ENCODE measurements around the gene RBM28.

RBM28 gene

DNA sequence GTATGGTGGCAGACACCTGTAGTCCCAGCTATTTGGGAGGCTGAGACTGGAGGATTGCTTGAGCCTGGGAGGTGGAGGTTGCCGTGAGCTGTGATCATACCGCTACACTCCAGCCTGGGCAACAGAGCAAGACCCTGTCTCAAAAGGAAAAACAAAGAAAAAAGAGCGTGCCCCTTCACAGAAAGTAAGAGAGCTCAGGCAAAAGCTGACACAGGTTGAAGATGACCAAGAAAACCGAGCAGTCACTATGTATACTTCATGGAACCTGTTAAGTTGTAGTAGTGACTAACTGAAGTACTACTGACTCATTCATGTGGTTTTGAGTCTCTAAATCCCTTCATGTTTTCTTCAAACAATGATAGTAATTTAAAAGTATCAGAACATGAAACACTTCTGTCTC lies 19.0 kb upstream of the RBM28 start:
- TF ChIP-seq POLR2AphosphoS5 (IDR thresholded peaks at IDR 0.05; ENCODE audit: low read depth, low read length), result no peak
- no peak for TF ChIP-seq SIN3A (IDR thresholded peaks at IDR 0.05; ENCODE audit: borderline replicate concordance, insufficient read depth, low read length)
- TF ChIP-seq FOXP2 (optimal IDR thresholded peaks at IDR 0.05; ENCODE audit: borderline replicate concordance, extremely low read depth, extremely low read length, insufficient read depth), result no peak
- TF ChIP-seq, protein P1, sequence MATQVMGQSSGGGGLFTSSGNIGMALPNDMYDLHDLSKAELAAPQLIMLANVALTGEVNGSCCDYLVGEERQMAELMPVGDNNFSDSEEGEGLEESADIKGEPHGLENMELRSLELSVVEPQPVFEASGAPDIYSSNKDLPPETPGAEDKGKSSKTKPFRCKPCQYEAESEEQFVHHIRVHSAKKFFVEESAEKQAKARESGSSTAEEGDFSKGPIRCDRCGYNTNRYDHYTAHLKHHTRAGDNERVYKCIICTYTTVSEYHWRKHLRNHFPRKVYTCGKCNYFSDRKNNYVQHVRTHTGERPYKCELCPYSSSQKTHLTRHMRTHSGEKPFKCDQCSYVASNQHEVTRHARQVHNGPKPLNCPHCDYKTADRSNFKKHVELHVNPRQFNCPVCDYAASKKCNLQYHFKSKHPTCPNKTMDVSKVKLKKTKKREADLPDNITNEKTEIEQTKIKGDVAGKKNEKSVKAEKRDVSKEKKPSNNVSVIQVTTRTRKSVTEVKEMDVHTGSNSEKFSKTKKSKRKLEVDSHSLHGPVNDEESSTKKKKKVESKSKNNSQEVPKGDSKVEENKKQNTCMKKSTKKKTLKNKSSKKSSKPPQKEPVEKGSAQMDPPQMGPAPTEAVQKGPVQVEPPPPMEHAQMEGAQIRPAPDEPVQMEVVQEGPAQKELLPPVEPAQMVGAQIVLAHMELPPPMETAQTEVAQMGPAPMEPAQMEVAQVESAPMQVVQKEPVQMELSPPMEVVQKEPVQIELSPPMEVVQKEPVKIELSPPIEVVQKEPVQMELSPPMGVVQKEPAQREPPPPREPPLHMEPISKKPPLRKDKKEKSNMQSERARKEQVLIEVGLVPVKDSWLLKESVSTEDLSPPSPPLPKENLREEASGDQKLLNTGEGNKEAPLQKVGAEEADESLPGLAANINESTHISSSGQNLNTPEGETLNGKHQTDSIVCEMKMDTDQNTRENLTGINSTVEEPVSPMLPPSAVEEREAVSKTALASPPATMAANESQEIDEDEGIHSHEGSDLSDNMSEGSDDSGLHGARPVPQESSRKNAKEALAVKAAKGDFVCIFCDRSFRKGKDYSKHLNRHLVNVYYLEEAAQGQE (IDR thresholded peaks at IDR 0.05; ENCODE audit: insufficient read depth in 1 of 2, low read depth in 2 of 2, low read length in 2 of 2), result no peak
- TF ChIP-seq TAF1 (IDR thresholded peaks at IDR 0.05; ENCODE audit: borderline replicate concordance, insufficient read depth, low read length), result no peak

DNA sequence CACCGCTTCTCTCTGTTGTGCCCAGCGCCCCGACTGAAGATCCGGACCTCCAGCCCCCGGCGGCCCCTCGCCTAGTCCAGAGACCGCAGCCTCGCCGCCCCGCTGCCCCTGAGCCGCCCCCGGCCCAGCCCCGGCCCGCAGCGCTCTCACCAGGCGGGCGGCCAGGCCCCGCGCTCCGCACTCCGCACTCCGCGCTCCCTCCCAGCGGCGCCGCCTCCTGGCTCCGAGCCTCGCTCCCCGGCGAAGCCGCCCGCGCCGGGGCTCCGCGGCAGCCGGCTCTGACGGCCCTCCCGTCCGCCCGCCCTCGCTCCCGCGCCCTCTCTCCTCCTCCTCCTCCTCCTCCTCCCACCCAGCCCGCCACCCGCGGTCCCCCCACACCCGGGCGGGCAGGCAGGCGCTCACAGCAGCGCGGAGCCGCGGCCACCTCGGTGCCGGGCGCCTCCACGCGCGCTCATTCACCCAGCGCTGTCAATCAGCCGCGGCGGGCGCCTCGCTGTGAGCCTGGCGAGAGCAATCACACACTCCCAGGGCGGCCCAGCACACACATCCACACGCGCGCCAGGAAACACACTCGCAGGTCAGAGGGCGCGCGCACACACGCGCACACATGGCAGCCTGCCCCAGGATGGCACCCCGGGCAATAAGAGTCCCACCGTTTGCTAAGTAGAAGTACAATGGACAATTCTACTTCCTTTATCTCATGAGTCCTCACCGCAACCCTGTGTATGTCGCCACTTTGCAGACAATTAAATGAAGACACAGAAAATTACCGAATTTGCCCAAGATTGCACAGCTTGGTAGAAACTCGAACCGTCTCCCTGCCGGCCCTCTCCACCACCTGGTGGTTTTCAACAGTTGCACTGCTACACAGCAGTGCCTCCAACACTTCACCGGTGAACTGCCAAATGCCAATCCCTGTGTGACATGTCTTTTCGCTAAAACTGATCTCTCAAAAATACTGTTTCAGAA lies 18.0 kb upstream of the RBM28 start, which contains the start of gene PRRT4:
Gene PRRT4, minus strand, starts transcription at position 280 of the 969 bp plus-strand sequence.
- no peak for TF ChIP-seq TAF1 (IDR thresholded peaks at IDR 0.05; ENCODE audit: borderline replicate concordance, insufficient read depth, low read length)
- TF ChIP-seq POLR2AphosphoS5 (IDR thresholded peaks at IDR 0.05; ENCODE audit: low read depth, low read length), result no peak
- no peak for TF ChIP-seq SIN3A (IDR thresholded peaks at IDR 0.05; ENCODE audit: borderline replicate concordance, insufficient read depth, low read length)
- no peak for TF ChIP-seq FOXP2 (optimal IDR thresholded peaks at IDR 0.05; ENCODE audit: borderline replicate concordance, extremely low read depth, extremely low read length, insufficient read depth)
- TF ChIP-seq, protein P1 (IDR thresholded peaks at IDR 0.05; ENCODE audit: insufficient read depth in 1 of 2, low read depth in 2 of 2, low read length in 2 of 2), result no peak

DNA sequence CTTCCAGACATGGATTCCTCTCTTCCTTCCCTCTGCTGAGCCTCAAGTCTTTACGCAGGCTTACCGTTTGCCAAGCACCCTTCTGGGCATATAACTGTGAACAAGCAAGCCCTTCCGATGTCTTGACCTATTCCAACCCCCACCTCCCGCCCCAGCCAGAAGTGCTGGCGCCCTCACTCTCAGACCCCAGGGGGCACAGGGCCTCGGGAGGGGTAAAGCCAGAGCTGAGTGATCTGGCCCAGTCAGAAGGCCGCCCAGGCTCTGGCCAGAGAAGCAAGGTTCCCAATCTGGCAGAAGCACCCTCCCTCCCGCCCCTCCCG lies 16.6 kb upstream of the RBM28 start:
- TF ChIP-seq FOXP2 (optimal IDR thresholded peaks at IDR 0.05; ENCODE audit: borderline replicate concordance, extremely low read depth, extremely low read length, insufficient read depth) (no peak), POLR2AphosphoS5 (IDR thresholded peaks at IDR 0.05; ENCODE audit: low read depth, low read length) (no peak), SIN3A (IDR thresholded peaks at IDR 0.05; ENCODE audit: borderline replicate concordance, insufficient read depth, low read length) (no peak), TAF1 (IDR thresholded peaks at IDR 0.05; ENCODE audit: borderline replicate concordance, insufficient read depth, low read length) (no peak)
- TF ChIP-seq, protein P1 (IDR thresholded peaks at IDR 0.05; ENCODE audit: insufficient read depth in 1 of 2, low read depth in 2 of 2, low read length in 2 of 2), result no peak

DNA sequence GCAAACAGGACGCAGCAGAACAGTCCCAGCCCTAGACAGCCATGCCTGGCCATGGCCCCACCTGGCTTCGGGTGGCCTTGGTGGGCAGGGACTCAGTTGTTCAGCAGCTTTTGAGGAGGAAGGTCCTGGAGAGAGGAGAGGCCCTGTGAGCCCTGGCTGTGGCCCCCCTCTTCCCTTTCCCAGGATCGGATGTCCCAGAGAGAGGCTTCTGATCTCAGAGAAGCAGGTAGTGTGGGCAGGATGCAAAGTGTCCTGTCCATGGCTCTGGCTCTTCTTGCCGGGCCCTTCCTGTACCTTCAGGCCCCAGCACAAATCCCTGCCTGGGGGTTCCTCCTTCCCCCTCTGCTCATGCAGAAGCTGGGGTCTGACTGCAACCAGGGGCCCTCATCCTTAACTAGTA lies 16.2 kb upstream of the RBM28 start:
- TF ChIP-seq TAF1 (IDR thresholded peaks at IDR 0.05; ENCODE audit: borderline replicate concordance, insufficient read depth, low read length), result no peak
- TF ChIP-seq, protein P1 (IDR thresholded peaks at IDR 0.05; ENCODE audit: insufficient read depth in 1 of 2, low read depth in 2 of 2, low read length in 2 of 2), result no peak
- TF ChIP-seq POLR2AphosphoS5 (IDR thresholded peaks at IDR 0.05; ENCODE audit: low read depth, low read length), result no peak
- no peak for TF ChIP-seq FOXP2 (optimal IDR thresholded peaks at IDR 0.05; ENCODE audit: borderline replicate concordance, extremely low read depth, extremely low read length, insufficient read depth)
- TF ChIP-seq SIN3A (IDR thresholded peaks at IDR 0.05; ENCODE audit: borderline replicate concordance, insufficient read depth, low read length), result no peak
